ENCODE results near the gene GNG2. TPM values are rescaled to one million over a fixed set of nuclear protein-coding genes. Genes with fewer than 3 reads are reported as not detected.

Gene GNG2
- total RNA-seq, 1 experiment from 2014 or later, result 0.33 TPM

DNA sequence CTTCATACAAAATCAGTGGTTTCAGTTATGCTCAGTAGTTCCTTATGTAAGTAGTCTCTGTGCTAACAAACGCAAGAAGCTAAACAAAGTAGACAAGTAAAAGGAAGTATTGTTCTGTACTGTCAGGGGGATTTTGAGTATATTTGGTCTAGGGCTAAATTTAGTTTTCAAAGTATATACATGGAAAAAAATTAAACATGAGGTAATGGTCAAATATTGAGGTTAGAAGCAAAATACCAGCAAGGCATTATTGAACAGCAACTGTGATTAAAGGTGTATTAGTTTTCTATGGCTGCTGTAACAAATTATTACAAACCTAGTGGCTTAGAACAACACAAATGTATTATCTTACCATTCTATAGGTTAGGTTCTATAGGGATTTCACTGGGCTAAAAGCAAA lies 18.8 kb downstream of the GNG2 start:
- ChIA-PET POLR2A (ENCODE audit: unreplicated experiment) (no interaction called here), CTCF (interaction anchor here (0.6 kb wide), 1 partner anchor 111 kb away, joined by 4 read pairs; no protein-coding TSS in a partner anchor)
- peaks cover 17% of the 10 kb centered on the region for H3K4me1 ChIP-seq (replicated peaks; ENCODE audit: insufficient read depth)
- H3K27ac ChIP-seq, result no peak overlapping the region
- DNase-seq, result no peak
- no peak overlapping the region for H3K4me2 ChIP-seq
- no TSS peak for BruUV-seq (replicated peaks)
- H4K20me1 ChIP-seq (ENCODE audit: insufficient read depth), result no peaks in the 10 kb centered on the region
- H3K79me2 ChIP-seq (ENCODE audit: low read depth), result no peaks in the 10 kb centered on the region
- no peaks in the 10 kb centered on the region for H3K36me3 ChIP-seq (ENCODE audit: low read depth)
- no peaks in the 10 kb centered on the region for H3K9me3 ChIP-seq (ENCODE audit: insufficient read depth, low read depth)
- TF ChIP-seq CTCF (conservative IDR thresholded peaks at IDR 0.05), result no peak
- TF ChIP-seq EZH2 (IDR thresholded peaks at IDR 0.05; ENCODE audit: low read depth), result no peak
- no peaks in the 10 kb centered on the region for H3K9me2 ChIP-seq (ENCODE audit: insufficient read depth)
- H3K4me3 ChIP-seq, result no peak overlapping the region
- 0 out of 2 replicates have a peak, but pooled peaks cover 4% of the 10 kb centered on the region for H3F3A ChIP-seq (ENCODE audit: insufficient read depth, low read depth)
- no peak overlapping the region for H2AFZ ChIP-seq
- intact Hi-C loops (cut with micrococcal nuclease; ENCODE audit: unreplicated experiment), result no loop called here
- H3K27me3 ChIP-seq (ENCODE audit: insufficient read depth, low read depth), result no peaks in the 10 kb centered on the region

- Histone ChIP-seq H3K4me1 (replicated peaks; ENCODE audit: insufficient read depth) (peaks cover 22% of the 10 kb centered on the region), H4K20me1 (ENCODE audit: insufficient read depth) (no peaks in the 10 kb centered on the region), H3K27me3 (ENCODE audit: insufficient read depth, low read depth) (no peaks in the 10 kb centered on the region), H3K36me3 (ENCODE audit: low read depth) (no peaks in the 10 kb centered on the region), H3K4me3 (no peak overlapping the region), H3K4me2 (no peak overlapping the region), H3F3A (ENCODE audit: insufficient read depth, low read depth) (no peaks in the 10 kb centered on the region), H3K9me2 (ENCODE audit: insufficient read depth) (no peaks in the 10 kb centered on the region), H3K27ac (no peak overlapping the region), H3K9me3 (ENCODE audit: insufficient read depth, low read depth) (no peaks in the 10 kb centered on the region), H2AFZ (no peak overlapping the region), H3K79me2 (ENCODE audit: low read depth) (no peaks in the 10 kb centered on the region)
- TF ChIP-seq EZH2 (IDR thresholded peaks at IDR 0.05; ENCODE audit: low read depth) (no peak), CTCF (conservative IDR thresholded peaks at IDR 0.05) (no peak)
- no peak for DNase-seq
- POLR2A ChIA-PET (ENCODE audit: unreplicated experiment), result no interaction called here
- BruUV-seq (replicated peaks), result no TSS peak
- CTCF ChIA-PET, result no interaction called here
- intact Hi-C loops (cut with micrococcal nuclease; ENCODE audit: unreplicated experiment), result no loop called here
Observed at GRCh38 chr14:51880835-51881580, 20.6 kb downstream of the GNG2 start.

DNA sequence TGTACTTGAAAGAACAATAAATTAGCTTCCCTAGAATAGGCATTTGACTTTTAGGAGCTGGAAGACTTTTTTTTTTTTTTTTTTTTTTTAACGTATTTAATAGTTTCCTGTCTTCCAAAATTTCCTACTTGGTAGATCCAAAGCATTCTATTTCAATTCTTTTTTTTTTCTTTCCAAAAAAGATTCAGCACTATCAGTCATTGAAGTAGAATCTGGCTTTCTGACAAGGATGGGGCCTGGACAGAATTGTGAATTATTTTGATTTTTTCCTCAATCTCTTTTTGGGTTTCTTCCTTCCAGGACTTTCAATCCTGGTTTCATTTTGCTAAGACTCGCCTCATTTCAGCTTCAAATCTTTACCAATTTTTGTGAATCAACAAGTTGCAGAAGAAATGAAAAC lies 21.2 kb downstream of the GNG2 start:
- Histone ChIP-seq H3K4me3 (no peak overlapping the region), H3K9me3 (ENCODE audit: insufficient read depth, low read depth) (no peaks in the 10 kb centered on the region), H3K4me2 (no peak overlapping the region), H3F3A (ENCODE audit: insufficient read depth, low read depth) (no peaks in the 10 kb centered on the region), H3K79me2 (ENCODE audit: low read depth) (no peaks in the 10 kb centered on the region), H2AFZ (no peak overlapping the region), H3K4me1 (replicated peaks; ENCODE audit: insufficient read depth) (peaks cover 22% of the 10 kb centered on the region), H3K27me3 (ENCODE audit: insufficient read depth, low read depth) (no peaks in the 10 kb centered on the region), H4K20me1 (ENCODE audit: insufficient read depth) (no peaks in the 10 kb centered on the region), H3K36me3 (ENCODE audit: low read depth) (no peaks in the 10 kb centered on the region), H3K9me2 (ENCODE audit: insufficient read depth) (no peaks in the 10 kb centered on the region), H3K27ac (no peak overlapping the region)
- POLR2A ChIA-PET (ENCODE audit: unreplicated experiment), result no interaction called here
- TF ChIP-seq EZH2 (IDR thresholded peaks at IDR 0.05; ENCODE audit: low read depth) (no peak), CTCF (conservative IDR thresholded peaks at IDR 0.05) (no peak)
- no TSS peak for BruUV-seq (replicated peaks)
- CTCF ChIA-PET, result no interaction called here
- intact Hi-C loops (cut with micrococcal nuclease; ENCODE audit: unreplicated experiment), result no loop called here
- DNase-seq, result no peak

Data from PC-9 (cell line).